SKM-1 treated with dmso at 0.1 percent for 144 hours (cell line): Measurements from ENCODE around the gene DCAF17.
"Not testable (repeated sequence)": the region's sequence is repeated elsewhere in the genome, so short reads cannot be mapped to it uniquely, and the experiment has no call there.

Source experiments
- DNase-seq: peaks from one replicate; lab custom pipeline; 2025; ENCODE audit not compliant: unreplicated experiment; lab: John Stamatoyannopoulos, UW

Gene DCAF17

DNA sequence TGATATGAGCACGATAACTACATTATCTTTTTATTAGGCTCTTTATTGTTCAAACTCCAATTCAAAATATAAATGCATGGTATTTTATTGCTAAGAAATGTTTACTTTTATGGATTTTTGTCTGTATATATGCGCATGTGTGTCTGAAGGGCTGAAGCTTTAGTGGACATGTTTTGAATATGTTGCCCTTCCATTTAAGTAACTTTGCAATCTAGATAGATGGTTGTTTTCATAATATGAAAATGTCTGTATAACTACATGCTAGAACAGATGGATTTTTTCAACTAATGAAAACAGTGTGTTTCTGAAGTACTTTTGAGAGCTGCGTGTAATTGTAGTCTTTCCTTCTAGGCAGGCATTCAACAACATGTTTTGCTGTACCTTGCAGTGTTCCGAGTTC lies 18.7 kb downstream of the DCAF17 start:
- DNase-seq: no peak

- no peak for DNase-seq
Observed at GRCh38 chr2:171459498-171459897, 25.5 kb downstream of the DCAF17 start.

- DNase-seq: no peak
Observed at GRCh38 chr2:171460537-171460936, 26.5 kb downstream of the DCAF17 start.

GRCh38 chr2:171469176-171469575 lies 35.1 kb downstream of the DCAF17 start:
- DNase-seq: no peak

GRCh38 chr2:171470129-171470528 lies 36.1 kb downstream of the DCAF17 start:
- DNase-seq: no peak

DNA sequence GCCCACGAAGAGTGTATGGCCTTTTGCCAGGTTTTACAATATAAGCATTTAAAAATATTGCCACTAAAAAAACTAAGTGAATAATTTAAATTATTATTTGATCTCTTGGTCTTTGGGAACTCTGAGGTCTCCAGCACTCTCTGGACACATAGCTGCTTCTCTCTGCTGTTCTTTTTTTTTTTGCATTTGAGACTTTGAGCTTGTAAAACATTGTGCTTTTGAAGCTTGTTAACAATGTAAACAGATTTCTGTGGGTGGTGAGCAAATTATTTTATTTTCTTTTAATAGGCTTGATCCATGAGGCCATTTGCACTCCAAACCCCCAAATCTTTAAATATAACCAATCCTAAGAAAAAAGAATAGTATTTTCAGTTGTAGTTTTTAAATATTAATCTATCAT lies 42.0 kb downstream of the DCAF17 start:
- no peak for DNase-seq

- DNase-seq: no peak
Observed at GRCh38 chr2:171478345-171478744, 44.3 kb downstream of the DCAF17 start.

- DNase-seq: no peak
Observed at GRCh38 chr2:171479154-171479814, 45.3 kb downstream of the DCAF17 start.

DNA sequence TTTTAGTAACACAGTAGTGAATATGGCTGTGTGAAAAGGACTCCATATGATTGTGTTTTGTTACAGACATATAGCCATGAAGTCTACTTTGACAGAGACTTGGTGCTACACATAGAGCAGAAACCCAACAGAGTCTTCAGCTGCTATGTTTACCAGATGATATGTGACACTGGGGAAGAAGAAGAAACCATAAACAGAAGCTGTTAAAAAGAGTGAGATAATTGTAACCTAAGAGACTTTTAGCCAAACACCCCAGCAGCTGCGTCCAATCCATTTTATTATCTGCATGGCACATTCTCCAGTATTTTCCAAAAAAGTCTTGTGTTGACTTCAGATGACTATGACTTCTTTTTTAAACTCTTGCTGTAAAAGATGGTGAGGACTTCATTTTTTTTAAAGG lies 46.9 kb downstream of the DCAF17 start:
- no peak for DNase-seq

DNA sequence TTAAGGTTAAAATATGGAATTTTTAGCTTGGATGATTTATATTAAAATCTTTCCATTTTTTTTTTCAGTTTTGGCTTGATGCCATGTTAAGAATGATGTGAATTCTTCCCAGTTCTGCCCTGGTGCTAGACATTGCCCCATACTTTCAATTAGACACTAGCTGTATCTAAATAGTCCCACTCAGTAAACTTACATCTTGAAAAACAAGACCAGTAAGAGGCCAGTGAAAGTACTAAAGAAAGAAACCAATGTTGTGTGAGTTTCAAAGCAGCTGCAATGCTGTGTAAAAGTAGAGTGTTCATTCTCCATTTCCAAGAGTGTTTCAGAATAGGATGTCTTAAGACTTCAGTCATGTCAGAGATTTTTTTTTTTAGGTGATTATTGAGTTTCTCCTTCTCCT lies 48.3 kb downstream of the DCAF17 start:
- no peak for DNase-seq

DNA sequence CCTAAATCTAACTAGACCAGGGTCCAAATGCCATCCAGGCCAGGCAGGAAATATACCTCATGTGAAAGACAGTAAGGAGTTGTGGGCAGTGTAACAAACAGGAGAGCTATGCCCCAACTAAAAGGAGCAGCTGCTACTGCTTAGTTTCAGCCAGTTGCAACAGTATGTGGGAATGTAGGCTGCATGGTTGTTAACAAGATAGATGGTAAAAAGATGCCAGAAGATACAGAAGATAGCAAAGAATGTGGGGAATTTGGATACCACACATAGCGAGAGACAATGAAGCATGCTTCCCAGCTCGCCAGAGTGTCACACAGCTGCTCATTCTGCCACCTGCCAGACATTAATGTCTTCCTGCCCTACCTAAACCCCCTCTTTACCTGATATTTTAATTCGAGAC lies 48.9 kb downstream of the DCAF17 start:
- no peak for DNase-seq

- DNase-seq: no peak
Observed at GRCh38 chr2:171483793-171484192, 49.8 kb downstream of the DCAF17 start.

GRCh38 chr2:171485116-171485515 lies 51.1 kb downstream of the DCAF17 start:
- no peak for DNase-seq

- no peak for DNase-seq
Observed at GRCh38 chr2:171487201-171487600, 53.2 kb downstream of the DCAF17 start.

- DNase-seq: no peak
Observed at GRCh38 chr2:171487803-171488259, 53.8 kb downstream of the DCAF17 start.

DNA sequence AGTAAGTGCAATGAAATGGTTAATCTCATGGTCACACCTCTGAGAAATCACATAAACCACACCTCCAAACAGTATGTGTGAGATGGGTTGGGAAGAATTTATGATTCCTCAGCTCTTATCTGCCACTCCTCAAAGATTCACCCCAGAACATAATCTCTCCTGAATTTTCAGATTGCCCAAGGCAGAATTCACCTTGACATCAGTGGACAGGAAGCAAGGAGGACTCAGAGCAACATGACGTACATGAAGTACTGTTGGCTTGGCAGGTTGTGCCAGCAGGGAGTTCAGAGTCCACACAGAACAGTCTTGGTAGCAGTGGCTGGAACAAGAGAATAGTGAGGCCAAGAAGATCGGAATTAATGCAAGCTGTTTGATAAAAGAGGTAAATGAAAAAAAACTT lies 56.6 kb downstream of the DCAF17 start:
- DNase-seq: no peak

DNA sequence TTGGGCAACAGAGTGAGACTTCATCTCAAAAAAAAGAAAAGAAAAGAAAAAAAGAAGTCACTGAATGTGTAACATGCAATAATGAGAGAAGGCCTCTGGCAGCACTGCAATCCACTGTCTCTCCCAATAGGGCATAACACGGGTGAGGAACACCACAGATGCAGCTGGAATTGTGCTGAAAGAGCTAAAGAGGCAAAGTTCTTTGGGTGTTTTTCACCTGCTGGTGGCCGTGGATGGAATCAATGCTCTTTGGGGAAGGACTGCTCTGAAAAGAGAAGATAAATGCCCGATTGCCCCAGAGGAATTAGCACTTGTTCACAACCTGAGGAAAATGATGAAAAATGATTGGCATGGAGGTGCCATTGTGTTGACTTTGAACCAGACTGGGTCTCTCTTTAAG lies 57.3 kb downstream of the DCAF17 start:
- DNase-seq: no peak

- DNase-seq: no peak
Observed at GRCh38 chr2:171492664-171493063, 58.6 kb downstream of the DCAF17 start.

GRCh38 chr2:171497664-171498063 lies 63.6 kb downstream of the DCAF17 start:
- not testable (repeated sequence) for DNase-seq

- DNase-seq: no peak
Observed at GRCh38 chr2:171505374-171505773, 71.3 kb downstream of the DCAF17 start.

DNA sequence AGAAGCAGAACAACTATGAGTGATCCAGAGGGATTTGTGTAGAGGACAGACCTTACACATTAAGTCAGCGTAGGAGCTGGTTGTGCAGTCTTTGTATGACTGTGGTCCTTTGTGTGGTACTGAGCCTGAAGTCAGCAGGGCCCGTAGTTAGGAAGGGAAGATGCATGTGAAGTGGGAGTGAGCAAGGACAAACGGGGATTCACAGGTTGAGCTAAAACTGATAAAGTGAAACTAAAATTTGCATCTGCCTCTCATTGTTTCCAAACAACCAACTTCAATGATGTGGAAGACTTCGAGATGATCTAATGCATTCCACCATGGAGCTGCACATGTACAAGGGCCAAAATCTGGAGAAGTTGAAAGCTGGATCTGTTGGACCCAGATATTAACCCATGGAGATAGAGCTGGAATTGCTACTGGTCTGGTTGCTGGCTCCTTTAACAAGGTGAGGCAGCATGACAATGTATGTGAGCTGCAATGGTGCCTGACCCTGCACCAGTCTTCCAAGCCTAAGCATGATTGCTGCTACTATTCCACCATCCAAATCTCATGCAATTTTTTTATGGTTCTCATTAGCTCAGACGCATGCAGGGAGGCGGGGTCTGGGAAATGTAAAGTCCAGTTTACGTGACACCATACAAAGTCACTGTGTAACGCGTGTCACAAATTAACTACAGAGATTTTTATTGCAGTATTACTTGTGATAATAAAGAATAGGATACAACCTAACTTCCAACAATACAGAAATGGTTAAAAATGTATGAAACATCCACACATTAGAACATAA lies 76.1 kb downstream of the DCAF17 start:
- DNase-seq: no peak

DNA sequence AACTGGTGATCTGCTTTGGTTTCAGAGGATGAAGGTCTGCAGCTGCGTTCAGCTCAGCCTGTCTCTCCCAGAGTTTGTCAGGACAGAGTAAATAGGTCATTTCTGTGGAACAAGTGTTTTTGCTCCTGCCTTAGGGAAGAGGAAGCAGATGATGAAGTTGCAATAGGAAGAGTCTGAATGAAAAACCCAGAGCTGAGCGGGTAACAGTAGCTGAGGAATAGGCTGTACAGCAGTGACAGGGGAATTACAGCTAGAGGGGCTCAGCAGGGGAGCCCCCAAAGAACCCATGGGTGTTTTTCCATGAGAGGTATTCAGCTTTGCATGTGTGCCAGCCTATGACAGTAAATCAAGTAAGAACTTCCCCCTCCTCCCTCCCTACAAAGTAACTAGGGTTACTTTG lies 78.0 kb downstream of the DCAF17 start:
- DNase-seq: no peak
